ENCODE measurements around the gene TSC1.

The TSC1 gene

DNA sequence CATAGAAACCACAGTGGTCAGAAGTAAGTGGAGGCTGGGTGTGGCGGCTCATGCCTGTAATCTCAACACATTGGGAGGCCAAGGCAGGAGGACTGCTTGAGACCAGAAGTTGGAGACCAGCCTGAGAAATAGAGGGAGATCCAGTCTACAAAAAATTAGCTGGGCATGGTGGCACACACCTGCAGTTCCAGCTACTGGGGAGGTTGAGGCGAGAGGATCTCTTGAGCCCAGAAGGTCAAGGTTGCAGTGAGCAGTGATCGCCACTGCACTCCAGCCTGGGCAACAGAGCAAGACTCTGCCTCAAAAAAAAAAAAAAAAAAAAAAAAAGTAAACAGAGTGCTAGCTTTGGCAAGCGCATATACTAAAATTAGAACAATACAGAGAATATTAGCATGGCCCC, 90.9 kb downstream of the TSC1 start:
- Histone ChIP-seq H3K27ac (no peak overlapping the region), H3K36me3 (replicated peaks) (no peaks in the 10 kb centered on the region), H3K27me3 (replicated peaks) (no peaks in the 10 kb centered on the region), H3K4me3 (ENCODE audit: low read depth, low read length) (no peak overlapping the region)
- in situ Hi-C loops (cut with HindIII; ENCODE audit: low pct_ligation_motif_present, low sequenced_read_pairs), result no loop called here
- TF ChIP-seq, protein P1, sequence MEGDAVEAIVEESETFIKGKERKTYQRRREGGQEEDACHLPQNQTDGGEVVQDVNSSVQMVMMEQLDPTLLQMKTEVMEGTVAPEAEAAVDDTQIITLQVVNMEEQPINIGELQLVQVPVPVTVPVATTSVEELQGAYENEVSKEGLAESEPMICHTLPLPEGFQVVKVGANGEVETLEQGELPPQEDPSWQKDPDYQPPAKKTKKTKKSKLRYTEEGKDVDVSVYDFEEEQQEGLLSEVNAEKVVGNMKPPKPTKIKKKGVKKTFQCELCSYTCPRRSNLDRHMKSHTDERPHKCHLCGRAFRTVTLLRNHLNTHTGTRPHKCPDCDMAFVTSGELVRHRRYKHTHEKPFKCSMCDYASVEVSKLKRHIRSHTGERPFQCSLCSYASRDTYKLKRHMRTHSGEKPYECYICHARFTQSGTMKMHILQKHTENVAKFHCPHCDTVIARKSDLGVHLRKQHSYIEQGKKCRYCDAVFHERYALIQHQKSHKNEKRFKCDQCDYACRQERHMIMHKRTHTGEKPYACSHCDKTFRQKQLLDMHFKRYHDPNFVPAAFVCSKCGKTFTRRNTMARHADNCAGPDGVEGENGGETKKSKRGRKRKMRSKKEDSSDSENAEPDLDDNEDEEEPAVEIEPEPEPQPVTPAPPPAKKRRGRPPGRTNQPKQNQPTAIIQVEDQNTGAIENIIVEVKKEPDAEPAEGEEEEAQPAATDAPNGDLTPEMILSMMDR (IDR thresholded peaks at IDR 0.05; ENCODE audit: low read depth, low read length, missing control alignments), result no peak
- no peak for DNase-seq

GRCh38 chr9:132849185-132849706, 95.2 kb downstream of the TSC1 start:
- H3K27ac ChIP-seq, result no peak overlapping the region
- DNase-seq, result no peak
- H3K4me3 ChIP-seq (ENCODE audit: low read depth, low read length), result no peak overlapping the region

DNA sequence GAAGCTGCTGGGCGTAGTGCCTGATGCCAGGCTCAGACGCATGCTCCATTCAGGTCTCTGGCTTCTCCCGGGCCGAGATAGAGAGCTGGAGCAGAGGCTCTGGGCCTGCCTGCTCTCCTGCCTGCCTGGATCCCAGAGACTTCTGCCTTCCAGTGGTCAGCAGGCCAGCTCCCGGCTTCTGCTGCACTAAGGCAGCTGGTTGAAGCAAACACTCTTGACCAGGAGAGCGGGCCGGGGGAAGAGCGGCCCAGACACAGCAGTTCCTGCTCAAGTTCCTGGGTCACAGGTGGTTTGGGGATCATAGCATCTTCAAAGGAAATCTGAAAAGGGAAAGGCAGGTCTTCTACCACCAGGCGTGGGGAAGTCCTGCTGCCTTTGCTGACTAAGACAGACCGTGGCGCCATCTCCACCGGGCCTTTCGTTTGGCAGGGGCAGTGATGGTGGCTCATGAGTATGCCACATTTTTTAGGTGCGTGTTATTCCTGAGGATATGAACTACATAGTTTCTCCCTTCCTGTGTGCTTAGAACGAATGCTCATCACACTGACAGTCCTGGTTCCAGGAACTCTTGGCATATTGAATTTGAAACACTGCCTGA, 97.4 kb downstream of the TSC1 start:
- in situ Hi-C loops (cut with HindIII; ENCODE audit: low pct_ligation_motif_present, low sequenced_read_pairs), result no loop called here
- no peak overlapping the region for H3K27ac ChIP-seq
- H3K36me3 ChIP-seq (replicated peaks), result no peaks in the 10 kb centered on the region
- no peak for DNase-seq
- no peak overlapping the region for H3K4me3 ChIP-seq (ENCODE audit: low read depth, low read length)
- no peaks in the 10 kb centered on the region for H3K27me3 ChIP-seq (replicated peaks)
- TF ChIP-seq, protein P1 (IDR thresholded peaks at IDR 0.05; ENCODE audit: low read depth, low read length, missing control alignments), result no peak

More at GRCh38 chr9:132849185-132849706, 95.2 kb downstream of the TSC1 start:
- in situ Hi-C loops (cut with HindIII; ENCODE audit: low pct_ligation_motif_present, low sequenced_read_pairs), result no loop called here
- Histone ChIP-seq H3K27me3 (replicated peaks) (no peaks in the 10 kb centered on the region), H3K36me3 (replicated peaks) (no peaks in the 10 kb centered on the region)
- TF ChIP-seq, protein P1 (IDR thresholded peaks at IDR 0.05; ENCODE audit: low read depth, low read length, missing control alignments), result no peak

DNA sequence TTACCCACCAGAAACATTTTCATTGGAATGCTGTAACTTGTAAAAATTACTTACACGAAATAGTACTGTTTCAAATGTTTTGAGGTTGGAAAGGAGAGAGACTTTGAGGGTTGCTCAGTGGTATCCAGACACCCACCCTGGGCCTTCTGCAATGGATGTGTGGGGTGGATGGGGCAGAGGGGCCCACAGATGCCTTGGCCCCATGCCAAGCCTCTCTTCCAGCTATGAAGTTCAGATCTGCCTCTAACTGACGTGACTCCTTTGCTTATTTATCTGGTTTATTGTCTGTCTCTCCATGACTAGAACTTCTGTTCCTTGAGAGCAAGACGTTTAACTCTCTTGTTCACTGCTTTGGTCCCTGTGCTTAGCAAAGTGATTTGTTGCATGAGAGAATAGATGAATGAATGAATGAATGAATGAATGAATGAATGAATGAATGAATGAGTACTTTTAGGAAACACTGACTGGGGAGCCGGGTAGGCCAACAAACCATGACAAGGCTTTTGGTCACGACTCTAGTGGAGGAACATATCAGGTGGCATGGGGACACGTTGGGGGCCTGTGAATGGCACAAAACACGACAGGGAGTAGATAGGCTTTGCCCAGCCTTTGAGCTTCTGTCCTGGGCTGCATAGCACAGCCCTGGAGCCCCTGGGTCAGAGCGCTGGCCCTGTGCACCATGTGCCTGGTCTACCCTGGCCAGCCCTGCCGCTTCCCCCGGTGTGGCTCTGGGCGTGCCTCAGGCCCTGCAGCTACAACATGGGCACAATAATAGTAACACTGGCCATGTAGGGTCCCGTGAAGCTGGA, 98.1 kb downstream of the TSC1 start:
- H3K4me3 ChIP-seq (ENCODE audit: low read depth, low read length), result no peak overlapping the region
- H3K27me3 ChIP-seq (replicated peaks), result no peaks in the 10 kb centered on the region
- DNase-seq, result no peak
- TF ChIP-seq, protein P1 (IDR thresholded peaks at IDR 0.05; ENCODE audit: low read depth, low read length, missing control alignments), result no peak
- H3K27ac ChIP-seq, result no peak overlapping the region
- in situ Hi-C loops (cut with HindIII; ENCODE audit: low pct_ligation_motif_present, low sequenced_read_pairs), result no loop called here
- no peaks in the 10 kb centered on the region for H3K36me3 ChIP-seq (replicated peaks)

- Histone ChIP-seq H3K4me3 (ENCODE audit: low read depth, low read length) (no peak overlapping the region), H3K36me3 (replicated peaks) (no peaks in the 10 kb centered on the region), H3K27ac (no peak overlapping the region), H3K27me3 (replicated peaks) (no peaks in the 10 kb centered on the region)
- in situ Hi-C loops (cut with HindIII; ENCODE audit: low pct_ligation_motif_present, low sequenced_read_pairs), result no loop called here
- no peak for DNase-seq
- TF ChIP-seq, protein P1 (IDR thresholded peaks at IDR 0.05; ENCODE audit: low read depth, low read length, missing control alignments), result no peak
Observed at GRCh38 chr9:132842124-132843044, 102.0 kb downstream of the TSC1 start.
